ENCODE measurements around the gene TMEM42. TPM values are rescaled to one million over a fixed set of nuclear protein-coding genes. Genes with fewer than 3 reads are reported as not detected.

Gene TMEM42
- total and polyA plus RNA-seq, 2 experiments from 2014 or later = 7.4 to 13.3 TPM

GRCh38 chr3:44875596-44875995 lies 13.9 kb downstream of the TMEM42 start:
- no peak for DNase-seq (ENCODE audit: low spot score)
- H2AFZ ChIP-seq = no peak overlapping the region
- H3K4me3 ChIP-seq = no peak overlapping the region
- no peaks in the 10 kb centered on the region for H3K4me1 ChIP-seq (ENCODE audit: insufficient read depth)
- H3K27me3 Mint-ChIP-seq (ENCODE audit: insufficient read depth, low read depth, poor library complexity) = peaks cover 2% of the 10 kb centered on the region
- H3K4me1 Mint-ChIP-seq = peaks cover 2% of the 10 kb centered on the region; the same call in 2 of the 3 replicates
- H3K27me3 ChIP-seq (ENCODE audit: insufficient read depth) = no peaks in the 10 kb centered on the region
- H4K20me1 ChIP-seq (replicated peaks; ENCODE audit: insufficient read depth) = no peaks in the 10 kb centered on the region
- no peak overlapping the region for H3K4me2 ChIP-seq
- no peaks in the 10 kb centered on the region for H3K79me2 ChIP-seq (replicated peaks; ENCODE audit: insufficient read depth)
- TF ChIP-seq STAT1 (IDR thresholded peaks at IDR 0.05; ENCODE audit: unreplicated experiment) = no peak
- no peak for TF ChIP-seq EZH2 (IDR thresholded peaks at IDR 0.05; ENCODE audit: low read depth, unreplicated experiment)
- TF ChIP-seq ZNF114 (CRISPR knock-in tag; IDR thresholded peaks at IDR 0.05) = no peak
- no peak for TF ChIP-seq ZNF331 (CRISPR knock-in tag; IDR thresholded peaks at IDR 0.05; ENCODE audit: low read depth)
- TF ChIP-seq POLR2AphosphoS5 (IDR thresholded peaks at IDR 0.05; ENCODE audit: low read depth) = no peak
- TF ChIP-seq CREB1 (CRISPR knock-in tag; IDR thresholded peaks at IDR 0.05; ENCODE audit: low read depth) = no peak
- TF ChIP-seq NANOG (IDR thresholded peaks at IDR 0.05; ENCODE audit: borderline replicate concordance) = no peak
- no peak for TF ChIP-seq ZNF462 (CRISPR knock-in tag; IDR thresholded peaks at IDR 0.05)
- no peak for TF ChIP-seq JUNB (IDR thresholded peaks at IDR 0.05; ENCODE audit: unreplicated experiment)
- no peak for TF ChIP-seq ETS1 (IDR thresholded peaks at IDR 0.05)
- no peaks in the 10 kb centered on the region for H3K9me2 ChIP-seq (ENCODE audit: insufficient read depth)
- H3K36me3 Mint-ChIP-seq (ENCODE audit: low read depth) = no peaks in the 10 kb centered on the region
- no peaks in the 10 kb centered on the region for H3K36me3 ChIP-seq (ENCODE audit: insufficient read depth)
- no peaks in the 10 kb centered on the region for H3F3A ChIP-seq (replicated peaks; ENCODE audit: low read depth)
- ATAC-seq = no peak
- no peak overlapping the region for H3K27ac ChIP-seq (ENCODE audit: low read depth)
- H3K27ac Mint-ChIP-seq = no peak overlapping the region
- no peak overlapping the region for H3K4me3 Mint-ChIP-seq
- no peaks in the 10 kb centered on the region for H3K9me3 Mint-ChIP-seq

Data from GM23338 (cell line).